Measurements from ENCODE around the gene DPP6. TPM values are rescaled to one million over a fixed set of nuclear protein-coding genes. Genes with fewer than 3 reads are reported as not detected.
A peak's percentile ranks its signal among the peaks of the same experiment; 100 is the strongest.

The DPP6 gene
- total and polyA plus RNA-seq, 9 of the 15 experiments (the other 6 are each of a cell fraction or from before 2014, with no cell fraction given) = not detected

GRCh38 chr7:154736389-154736788 lies 684.2 kb downstream of the DPP6 start:
- in situ Hi-C loops (cut with MboI) = no loop called here
- FAIRE-seq (no peak), ATAC-seq (no peak), DNase-seq (ENCODE audit: extremely low read depth in 1 of 4, low spot score in 3 of 4) (no peak)
- intact Hi-C loops (cut with micrococcal nuclease) = no loop called here
- Histone ChIP-seq H3K4me1 (replicated peaks in 1 of 2; ENCODE audit: control insufficient read depth in 2 of 2, insufficient read depth in 2 of 2, low read length in 2 of 2) (no peaks in the 10 kb centered on the region), H3K9ac (ENCODE audit: insufficient read depth in 1 of 2, low read depth in 2 of 2, low read length in 2 of 2) (no peak overlapping the region), H3K9me1 (ENCODE audit: control insufficient read depth, insufficient read depth, low read length) (no peaks in the 10 kb centered on the region), H4K20me1 (replicated peaks; ENCODE audit: control insufficient read depth, insufficient read depth, low read length) (no peaks in the 10 kb centered on the region), H2AFZ (ENCODE audit: low read depth, low read length) (no peak overlapping the region), H3K27me3 (ENCODE audit: control insufficient read depth in 2 of 2, insufficient read depth in 2 of 2, low read length in 2 of 2) (peaks cover 15 to 34% of the 10 kb centered on the region in 2 experiments), H3K4me3 (no peak overlapping the region), H3K27ac (ENCODE audit: extremely low read depth, low read depth, low read length) (no peak overlapping the region), H3K79me2 (ENCODE audit: control insufficient read depth, insufficient read depth, low read length) (no peaks in the 10 kb centered on the region), H3K36me3 (ENCODE audit: control insufficient read depth, insufficient read depth, low read length) (no peaks in the 10 kb centered on the region), H3K9me3 (replicated peaks; ENCODE audit: control insufficient read depth, insufficient read depth, low read depth, low read length) (no peaks in the 10 kb centered on the region), H3K4me2 (ENCODE audit: insufficient read depth, low read length) (no peak overlapping the region)
- 1% methylated on average over 3 of the region's 3 CpGs for WGBS (ENCODE audit: insufficient coverage, low coverage, missing lambda C conversion rate)
- ChIA-PET CTCF (ENCODE audit: low intra/inter-chr PET ratio) (no interaction called here), POLR2A (no interaction called here)
- BruUV-seq (replicated peaks) = no TSS peak
- TF ChIP-seq ZFP30 (CRISPR knock-in tag; IDR thresholded peaks at IDR 0.05; ENCODE audit: borderline replicate concordance) (no peak), ZNF316 (IDR thresholded peaks at IDR 0.05) (peak; percentile 68), E2F5 (CRISPR knock-in tag; IDR thresholded peaks at IDR 0.05) (no peak), TAF9B (IDR thresholded peaks at IDR 0.05; ENCODE audit: partially characterized antibody) (no peak), L3MBTL2 (IDR thresholded peaks at IDR 0.05) (no peak), NFE2 (IDR thresholded peaks at IDR 0.05; ENCODE audit: low read depth) (no peak), MAFK (IDR thresholded peaks at IDR 0.05; ENCODE audit: low read length) (peak; percentile 35; the same call in 1 of the 2 replicates)
- TF ChIP-seq, protein P1, sequence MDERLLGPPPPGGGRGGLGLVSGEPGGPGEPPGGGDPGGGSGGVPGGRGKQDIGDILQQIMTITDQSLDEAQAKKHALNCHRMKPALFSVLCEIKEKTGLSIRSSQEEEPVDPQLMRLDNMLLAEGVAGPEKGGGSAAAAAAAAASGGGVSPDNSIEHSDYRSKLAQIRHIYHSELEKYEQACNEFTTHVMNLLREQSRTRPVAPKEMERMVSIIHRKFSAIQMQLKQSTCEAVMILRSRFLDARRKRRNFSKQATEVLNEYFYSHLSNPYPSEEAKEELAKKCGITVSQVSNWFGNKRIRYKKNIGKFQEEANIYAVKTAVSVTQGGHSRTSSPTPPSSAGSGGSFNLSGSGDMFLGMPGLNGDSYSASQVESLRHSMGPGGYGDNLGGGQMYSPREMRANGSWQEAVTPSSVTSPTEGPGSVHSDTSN (CRISPR knock-in tag; IDR thresholded peaks at IDR 0.05; ENCODE audit: low read depth) = no peak
- TF ChIP-seq, protein P1 (tag; conservative IDR thresholded peaks at IDR 0.05; ENCODE audit: low read depth) = no peak
- TF ChIP-seq, protein P2, sequence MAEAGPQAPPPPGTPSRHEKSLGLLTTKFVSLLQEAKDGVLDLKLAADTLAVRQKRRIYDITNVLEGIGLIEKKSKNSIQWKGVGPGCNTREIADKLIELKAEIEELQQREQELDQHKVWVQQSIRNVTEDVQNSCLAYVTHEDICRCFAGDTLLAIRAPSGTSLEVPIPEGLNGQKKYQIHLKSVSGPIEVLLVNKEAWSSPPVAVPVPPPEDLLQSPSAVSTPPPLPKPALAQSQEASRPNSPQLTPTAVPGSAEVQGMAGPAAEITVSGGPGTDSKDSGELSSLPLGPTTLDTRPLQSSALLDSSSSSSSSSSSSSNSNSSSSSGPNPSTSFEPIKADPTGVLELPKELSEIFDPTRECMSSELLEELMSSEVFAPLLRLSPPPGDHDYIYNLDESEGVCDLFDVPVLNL (CRISPR knock-in tag; IDR thresholded peaks at IDR 0.05; ENCODE audit: low read depth) = no peak
